Measurements from ENCODE around the gene DACH2.
"Not testable (repeated sequence)": the region's sequence is repeated elsewhere in the genome, so short reads cannot be mapped to it uniquely, and the experiment has no call there.

The DACH2 gene

DNA sequence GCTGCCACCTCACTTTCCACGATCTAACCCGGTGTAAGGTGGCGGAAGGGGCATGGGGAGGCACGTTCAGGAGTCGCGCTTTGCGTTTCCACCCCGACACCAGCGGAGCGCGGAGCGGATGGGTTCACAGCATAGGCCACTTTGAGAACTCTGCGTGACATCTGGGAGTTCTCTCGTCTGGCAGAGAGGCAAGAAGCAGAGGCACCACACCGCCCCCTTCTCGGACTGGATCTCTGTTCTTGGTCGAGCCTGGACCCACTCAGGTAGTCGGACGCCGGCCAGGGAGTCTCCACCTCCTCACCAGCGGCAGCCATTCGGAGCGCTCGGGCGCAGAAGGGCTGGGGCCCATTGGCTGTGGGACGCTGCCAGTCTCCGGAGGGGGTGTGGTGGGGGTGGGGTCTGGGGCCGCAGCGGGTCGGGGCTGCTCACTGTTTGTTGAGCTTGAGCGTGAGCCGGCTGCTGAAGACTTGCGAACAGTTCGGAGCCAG lies at the start of gene DACH2:
TSS of gene DACH2 (plus strand) at position 428 of the 488 bp plus-strand sequence.
- DNase-seq (ENCODE audit: low read depth), result peak; percentile 33

GRCh38 chrX:86102341-86102740 lies 45.9 kb upstream of the DACH2 start:
- no peak for DNase-seq (ENCODE audit: low read depth)

DNA sequence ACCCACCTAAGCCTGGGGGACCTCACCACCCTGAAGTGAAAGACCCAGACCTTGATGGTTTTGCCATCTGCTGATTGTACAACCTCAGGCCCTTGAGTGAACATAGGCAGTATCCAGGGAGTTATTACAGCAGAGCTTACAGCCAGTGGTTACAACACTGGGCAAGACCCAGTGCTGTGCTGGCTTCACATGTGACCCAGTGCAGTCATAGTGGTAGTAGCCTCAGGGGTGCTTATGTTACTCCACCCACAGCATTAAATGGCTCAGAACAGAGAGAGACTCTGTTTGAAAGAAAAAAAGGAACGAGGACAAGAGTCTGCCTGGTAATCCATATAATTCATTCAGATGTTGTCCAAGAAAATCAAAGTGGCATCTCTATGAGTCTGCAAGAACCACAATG lies 45.2 kb upstream of the DACH2 start:
- DNase-seq (ENCODE audit: low read depth), result no peak

- DNase-seq (ENCODE audit: low read depth), result no peak
Observed at GRCh38 chrX:86104526-86104925, 43.7 kb upstream of the DACH2 start.

GRCh38 chrX:86121916-86122315 lies 26.3 kb upstream of the DACH2 start:
- DNase-seq (ENCODE audit: low read depth), result no peak

GRCh38 chrX:86133761-86134160 lies 14.5 kb upstream of the DACH2 start:
- DNase-seq (ENCODE audit: low read depth), result peak; percentile 1

- no peak for DNase-seq (ENCODE audit: low read depth)
Observed at GRCh38 chrX:86137071-86137470, 11.2 kb upstream of the DACH2 start.

GRCh38 chrX:86141786-86142185 lies 6.5 kb upstream of the DACH2 start:
- no peak for DNase-seq (ENCODE audit: low read depth)

DNA sequence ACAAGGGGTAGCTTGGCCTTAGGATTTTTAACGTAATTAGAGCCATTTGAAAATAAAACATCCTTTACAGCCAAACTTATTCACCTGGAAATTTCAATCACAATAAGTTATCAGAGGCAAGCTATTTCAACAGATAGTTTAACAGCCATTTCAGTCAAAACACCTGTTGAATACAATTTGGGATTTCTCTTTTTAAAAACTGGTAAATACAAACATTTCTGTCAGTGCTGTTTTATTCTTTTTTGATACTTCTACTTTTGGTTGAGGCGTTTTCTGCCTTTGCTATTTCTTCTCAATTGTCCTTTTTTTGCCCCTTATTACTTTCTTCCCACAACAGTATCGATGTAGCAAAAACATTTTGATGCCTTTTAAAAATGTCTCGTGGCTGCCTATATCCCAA lies 2.1 kb upstream of the DACH2 start:
- DNase-seq (ENCODE audit: low read depth), result no peak

GRCh38 chrX:86148594-86148993 lies 343 bp downstream of the DACH2 start:
- DNase-seq (ENCODE audit: low read depth), result no peak

- no peak for DNase-seq (ENCODE audit: low read depth)
Observed at GRCh38 chrX:86149119-86149518, 868 bp downstream of the DACH2 start.

GRCh38 chrX:86154553-86154952 lies 6.3 kb downstream of the DACH2 start:
- DNase-seq (ENCODE audit: low read depth), result no peak

DNA sequence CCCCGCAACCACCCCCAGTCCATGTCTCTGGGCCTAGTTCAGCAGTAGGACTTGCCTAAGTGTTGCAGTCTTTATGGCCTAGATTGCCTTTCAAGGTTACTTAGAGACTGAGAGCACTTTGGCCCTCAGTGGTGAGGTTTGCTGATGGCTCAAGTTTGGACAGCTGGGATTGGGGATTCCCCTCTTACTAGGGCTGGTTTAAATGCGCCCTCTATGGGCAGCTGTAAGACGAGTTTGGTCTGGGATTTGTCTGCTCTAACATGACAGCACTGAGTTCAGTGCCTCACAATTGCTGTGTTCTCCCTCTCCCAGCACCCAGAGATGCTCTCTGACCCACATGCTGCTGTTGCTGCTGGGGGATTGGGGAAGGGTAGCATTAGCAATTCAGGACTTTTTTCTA lies 23.1 kb downstream of the DACH2 start:
- DNase-seq (ENCODE audit: low read depth), result peak; percentile 24

- DNase-seq (ENCODE audit: low read depth), result no peak
Observed at GRCh38 chrX:86178906-86179305, 30.7 kb downstream of the DACH2 start.

- not testable (repeated sequence) for DNase-seq (ENCODE audit: low read depth)
Observed at GRCh38 chrX:86181325-86181724, 33.1 kb downstream of the DACH2 start.

DNA sequence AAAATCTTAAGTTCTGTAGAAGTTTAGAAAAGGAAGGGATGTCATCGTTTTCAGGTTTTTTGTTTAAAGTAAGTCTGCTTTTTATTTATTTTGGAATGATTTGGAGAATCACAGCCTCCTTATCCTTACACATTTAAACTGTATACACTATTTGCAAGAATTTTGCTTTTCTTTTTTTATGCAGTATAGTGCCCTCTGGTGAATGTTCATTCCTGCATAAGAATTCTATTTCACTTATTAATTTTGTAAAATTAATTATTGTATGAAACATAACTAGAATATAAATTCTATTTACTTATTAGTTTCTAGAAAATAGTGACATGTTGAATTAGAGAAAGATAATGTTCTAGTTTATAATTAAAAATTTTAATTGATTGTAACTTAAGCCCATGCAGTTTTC lies 44.6 kb downstream of the DACH2 start:
- no peak for DNase-seq (ENCODE audit: low read depth)

DNA sequence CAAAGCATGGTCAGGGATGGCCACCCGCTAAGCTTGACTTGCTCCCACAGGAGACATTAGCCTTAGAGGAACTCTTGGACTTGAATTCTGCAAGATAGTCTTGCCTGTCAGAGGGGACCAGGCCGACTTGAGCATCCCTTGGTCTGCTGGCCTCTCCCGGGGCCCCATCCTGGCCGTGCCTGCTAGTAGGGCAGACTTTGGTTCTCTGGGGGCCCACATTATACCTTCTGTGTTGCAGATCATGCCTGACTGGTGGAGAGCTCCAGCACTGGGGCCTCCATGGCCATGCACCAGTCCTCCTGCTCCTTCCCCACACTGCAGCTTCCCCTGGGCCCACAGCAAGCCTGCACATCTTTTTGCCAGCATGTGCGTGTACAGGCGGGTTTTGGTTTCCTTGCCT lies 46.5 kb downstream of the DACH2 start:
- no peak for DNase-seq (ENCODE audit: low read depth)

DNA sequence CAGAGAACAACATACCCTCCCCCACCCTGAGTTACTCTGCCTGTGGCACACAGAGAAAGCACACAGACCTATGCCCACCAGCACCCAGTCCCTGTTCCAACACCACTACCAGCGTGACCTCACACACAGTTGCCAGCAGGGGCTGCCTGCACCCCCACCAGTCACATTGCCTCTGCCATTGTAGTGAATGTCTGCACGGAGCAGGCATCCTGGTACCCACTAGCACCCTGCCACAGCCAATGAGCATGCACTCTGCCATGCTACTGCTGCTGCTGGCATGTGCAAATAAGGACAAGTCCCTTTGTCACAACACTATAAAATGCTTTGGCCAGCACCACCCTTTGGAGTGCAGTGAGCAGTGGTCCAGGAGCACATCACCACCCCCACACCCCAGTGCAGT lies 47.1 kb downstream of the DACH2 start:
- DNase-seq (ENCODE audit: low read depth), result no peak

- DNase-seq (ENCODE audit: low read depth), result no peak
Observed at GRCh38 chrX:86197815-86198214, 49.6 kb downstream of the DACH2 start.

- DNase-seq (ENCODE audit: low read depth), result no peak
Observed at GRCh38 chrX:86210772-86211171, 62.5 kb downstream of the DACH2 start.

GRCh38 chrX:86215260-86215659 lies 67.0 kb downstream of the DACH2 start:
- no peak for DNase-seq (ENCODE audit: low read depth)

GRCh38 chrX:86237482-86237881 lies 89.2 kb downstream of the DACH2 start:
- no peak for DNase-seq (ENCODE audit: low read depth)

- DNase-seq (ENCODE audit: low read depth), result no peak
Observed at GRCh38 chrX:86241547-86241946, 93.3 kb downstream of the DACH2 start.

- no peak for DNase-seq (ENCODE audit: low read depth)
Observed at GRCh38 chrX:86263526-86263925, 115.3 kb downstream of the DACH2 start.

GRCh38 chrX:86295293-86295692 lies 147.0 kb downstream of the DACH2 start:
- DNase-seq (ENCODE audit: low read depth), result no peak

Measured in fibroblast of the conjunctiva (primary cell).